ENCODE results near the gene EHD2.
"Not testable (repeated sequence)": the region's sequence is repeated elsewhere in the genome, so short reads cannot be mapped to it uniquely, and the experiment has no call there.

The EHD2 gene

DNA sequence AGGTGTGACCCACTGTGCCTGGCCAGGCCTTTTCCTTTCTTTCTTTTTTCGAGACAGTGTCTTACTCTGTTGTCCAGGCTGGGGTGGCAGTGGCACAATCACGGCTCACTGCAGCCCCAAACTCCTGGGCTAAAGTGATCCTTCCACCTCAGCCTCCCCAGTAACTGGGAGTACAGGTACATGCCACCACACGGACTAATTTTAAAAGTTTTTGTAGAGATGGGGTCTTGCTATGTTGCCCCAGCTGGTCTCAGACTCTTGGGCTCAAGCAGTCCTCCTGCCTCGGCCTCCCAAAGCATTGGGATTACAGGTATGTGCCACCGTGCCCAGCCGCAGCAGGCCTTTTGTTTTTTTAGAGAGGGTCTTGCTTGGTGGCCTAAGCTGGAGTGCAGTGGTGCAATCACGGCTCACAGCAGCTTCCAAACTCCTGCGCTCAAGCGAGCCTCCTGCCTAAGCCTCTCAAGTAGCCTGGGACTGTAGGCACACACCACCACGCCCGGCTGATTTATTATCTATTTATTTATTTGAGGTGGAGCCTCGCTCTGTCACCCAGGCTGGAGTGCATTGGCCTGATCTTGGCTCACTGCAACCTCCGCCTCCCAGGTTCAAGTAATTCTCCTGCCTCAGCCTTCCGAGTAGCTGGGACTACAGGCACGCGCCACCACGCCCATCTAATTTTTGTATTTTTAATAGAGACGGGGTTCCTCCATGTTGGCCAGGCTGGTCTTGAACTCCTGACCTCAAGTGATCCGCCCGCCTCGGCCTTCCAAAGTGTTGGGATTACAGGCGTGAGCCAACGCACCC, 64.2 kb downstream of the EHD2 start:
- not testable (repeated sequence) for FAIRE-seq

DNA sequence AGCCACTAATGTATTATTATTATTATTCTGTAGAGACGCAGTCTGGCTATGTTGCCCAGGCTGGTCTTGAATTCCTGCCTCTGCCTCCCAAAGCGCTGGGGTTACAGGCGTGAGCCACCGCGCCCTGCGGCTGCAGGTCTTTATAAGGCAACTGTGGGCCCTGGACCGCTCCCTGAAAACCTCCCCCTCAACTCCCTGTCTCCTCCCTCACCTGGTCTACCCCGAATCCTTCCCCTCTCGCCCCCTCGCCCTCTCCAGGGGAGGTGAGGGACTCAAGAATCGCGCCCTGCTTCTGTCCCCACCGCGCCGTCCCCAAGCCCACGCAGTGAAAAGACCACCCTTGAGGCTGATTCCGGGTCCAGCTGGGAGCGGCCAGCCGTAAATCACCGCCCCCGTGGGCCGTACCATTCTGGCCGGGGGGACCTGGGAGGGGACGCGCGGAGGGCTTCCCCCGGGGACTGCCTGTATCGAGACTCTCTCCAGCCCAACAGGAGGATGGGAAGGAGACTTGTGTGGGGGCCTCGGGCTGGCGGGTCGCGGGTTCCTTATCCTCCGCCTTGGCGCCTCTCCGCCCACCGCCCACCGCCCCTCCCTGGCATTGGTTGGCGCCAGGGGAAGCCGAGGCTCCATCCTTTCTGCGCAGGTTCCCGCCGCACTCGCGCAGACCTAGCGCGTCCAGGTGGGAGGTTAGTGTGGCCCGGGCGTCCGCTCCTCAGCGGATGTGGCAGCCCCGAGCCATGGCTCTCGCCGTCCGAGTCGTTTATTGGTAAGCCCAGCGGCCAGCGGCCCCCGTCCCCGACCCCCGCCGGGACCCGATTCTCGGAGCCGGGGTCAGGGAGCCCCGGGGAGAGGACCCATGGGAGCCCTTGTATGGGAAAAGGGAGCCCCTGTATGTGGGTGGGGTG, 65.1 kb downstream of the EHD2 start, which contains the start of gene SELENOW:
Gene SELENOW (plus strand): TSS at position 655 of the 905 bp plus-strand sequence. CDS start 83 bp downstream, at position 738.
- no peak for FAIRE-seq

DNA sequence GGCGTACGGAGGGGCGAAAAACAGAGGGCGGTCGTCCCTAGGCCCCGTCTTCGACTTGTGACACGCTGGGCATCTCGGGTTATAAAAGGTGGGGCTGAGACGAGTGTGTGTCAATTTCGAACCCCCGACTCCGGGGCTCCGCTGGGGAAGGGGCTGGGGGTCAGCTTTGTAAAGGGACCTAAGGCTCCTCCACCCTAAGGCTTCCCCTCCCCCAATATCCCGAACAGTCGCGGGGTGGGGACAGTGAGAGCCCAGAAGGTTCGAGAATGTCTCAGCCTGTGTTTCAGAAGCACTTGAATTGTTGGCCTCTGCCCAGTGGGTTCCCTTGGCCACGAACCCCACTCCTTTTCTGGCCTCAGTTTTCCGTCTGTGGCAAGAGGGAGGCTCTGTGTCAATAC, 65.7 kb downstream of the EHD2 start:
- no peak for FAIRE-seq

DNA sequence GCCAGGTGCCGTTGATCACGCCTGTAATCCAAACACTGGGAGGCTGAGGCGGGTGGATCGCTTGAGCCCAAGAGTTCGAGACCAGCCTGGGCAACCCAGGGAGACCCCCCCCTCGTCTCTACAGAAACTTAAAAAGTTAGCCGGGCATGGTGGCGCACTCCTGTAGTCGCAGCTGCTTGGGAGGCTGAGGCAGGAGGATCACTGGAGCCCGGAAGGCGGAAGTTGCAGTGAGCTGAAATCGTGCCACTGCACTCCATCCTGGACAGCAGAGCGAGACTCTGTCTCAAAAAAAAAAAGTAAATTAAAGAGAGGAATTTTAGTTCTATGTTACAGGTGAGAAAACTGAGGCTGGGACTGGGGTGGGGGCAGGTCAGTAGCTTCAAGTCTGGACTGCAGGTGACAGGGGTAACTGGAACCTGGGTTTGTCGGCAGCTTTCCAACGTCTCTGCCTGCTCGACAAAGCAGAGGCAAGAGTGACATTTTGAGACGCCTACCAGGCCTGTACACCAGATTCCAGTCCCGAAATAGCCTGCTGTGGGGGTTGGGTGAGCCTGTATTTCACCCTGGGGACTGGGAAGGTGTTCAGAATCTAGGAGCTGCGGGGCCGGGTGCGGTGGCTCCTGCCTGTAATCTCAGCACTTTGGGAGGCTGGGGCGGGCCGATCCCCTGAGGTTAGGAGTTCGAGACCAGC, 66.4 kb downstream of the EHD2 start:
- no peak for FAIRE-seq

DNA sequence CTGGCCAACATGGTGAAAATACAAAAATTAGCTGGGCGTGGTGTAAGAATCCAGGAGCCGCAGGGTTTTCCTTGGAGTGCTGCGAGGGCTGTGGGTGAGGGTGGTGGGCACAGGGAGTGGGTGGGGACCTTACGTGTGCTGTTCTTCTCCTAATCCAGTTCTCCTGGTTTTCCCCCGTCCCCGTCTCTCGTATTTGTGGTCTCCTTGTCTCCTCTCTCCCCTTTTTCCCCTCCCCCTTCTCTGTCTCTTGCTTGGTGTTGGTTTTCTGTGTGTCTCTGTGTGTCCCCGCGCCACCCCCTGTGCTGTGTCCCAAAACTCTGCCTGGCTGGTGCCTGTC, 67.0 kb downstream of the EHD2 start:
- FAIRE-seq = no peak

DNA sequence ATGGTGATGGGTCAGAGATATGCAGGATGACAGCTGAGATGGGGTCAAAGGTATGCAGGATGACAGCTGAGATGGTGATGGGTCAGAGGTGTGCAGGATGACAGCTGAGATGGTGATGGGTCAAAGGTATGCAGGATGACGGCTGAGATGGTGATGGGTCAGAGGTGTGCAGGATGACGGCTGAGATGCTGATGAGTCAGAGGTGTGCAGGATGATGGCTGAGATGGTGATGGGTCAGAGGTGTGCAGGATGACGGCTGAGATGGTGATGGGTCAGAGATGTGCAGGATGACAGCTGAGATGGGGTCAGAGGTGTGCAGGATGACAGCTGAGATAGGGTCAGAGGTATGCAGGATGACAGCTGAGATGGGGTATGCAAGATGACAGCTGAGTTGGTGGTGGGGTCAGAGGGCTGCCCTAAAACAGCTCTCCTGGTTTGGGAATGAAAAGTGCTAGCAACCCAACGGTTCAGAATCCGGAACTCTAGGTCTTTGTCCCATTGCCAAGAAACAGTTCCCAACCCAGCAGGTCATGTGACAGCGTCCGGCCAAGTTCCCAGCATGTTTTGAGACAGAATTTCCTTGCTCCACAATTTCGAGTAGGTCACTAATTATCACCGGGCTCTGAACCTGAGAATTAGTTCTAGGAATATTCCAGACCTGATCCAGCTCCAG, 68.5 kb downstream of the EHD2 start:
- no peak for FAIRE-seq

DNA sequence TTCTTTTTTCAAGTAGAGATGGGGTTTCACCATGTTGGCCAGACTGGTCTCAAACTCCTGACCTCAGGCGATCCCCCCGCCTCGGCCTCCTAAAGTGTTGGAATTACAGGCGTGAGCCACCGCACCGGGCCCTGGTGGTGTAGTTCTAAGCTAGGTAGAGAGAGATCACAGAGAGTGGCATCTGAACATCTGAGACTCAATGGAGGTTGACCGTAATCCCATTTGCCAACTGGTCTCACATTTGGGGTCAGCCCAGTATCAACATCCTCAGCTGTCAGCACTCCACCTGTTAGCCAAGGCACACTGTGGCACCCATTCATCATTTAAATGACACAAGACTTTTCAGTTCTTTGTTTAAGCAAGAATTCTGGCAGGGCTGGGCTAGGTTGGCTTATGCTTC, 73.3 kb downstream of the EHD2 start:
- no peak for FAIRE-seq

DNA sequence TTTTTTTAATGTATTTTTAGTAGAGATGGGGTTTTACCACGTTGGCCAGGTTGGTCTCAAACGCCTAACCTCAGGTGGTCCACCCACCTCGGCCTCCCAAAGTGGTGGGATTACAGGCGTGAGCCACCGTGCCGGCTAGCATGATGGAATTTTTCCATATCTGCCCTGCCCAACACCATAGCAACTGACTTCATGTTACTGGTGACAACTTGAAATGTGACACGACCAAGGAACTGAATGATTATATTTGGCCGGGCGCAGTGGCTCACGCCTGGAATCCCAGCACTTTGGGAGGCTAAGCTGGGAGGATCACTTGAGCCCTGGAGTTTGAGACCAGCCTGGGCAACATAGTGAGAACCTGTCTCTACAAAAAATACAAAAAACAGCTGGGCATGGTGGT, 74.1 kb downstream of the EHD2 start:
- not testable (repeated sequence) for FAIRE-seq

DNA sequence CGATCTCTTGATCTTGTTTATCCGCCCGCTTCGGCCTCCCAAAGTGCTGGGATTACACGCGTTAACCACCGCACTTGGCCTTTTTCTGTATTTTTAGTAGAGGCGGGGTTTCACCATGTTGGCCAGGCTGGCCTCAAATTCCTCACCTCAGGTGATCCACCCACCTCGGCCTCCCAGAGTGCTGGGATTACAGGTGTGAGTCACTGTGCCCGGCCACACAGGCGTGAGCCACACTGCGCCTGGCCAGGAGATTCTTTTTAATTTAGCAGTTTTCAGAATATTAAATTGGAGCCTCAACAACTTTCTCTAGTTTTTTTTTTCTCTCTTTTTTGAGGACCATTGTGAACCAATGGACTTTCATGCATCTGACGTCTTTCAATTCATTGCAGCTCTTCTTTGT, 76.6 kb downstream of the EHD2 start:
- not testable (repeated sequence) for FAIRE-seq

DNA sequence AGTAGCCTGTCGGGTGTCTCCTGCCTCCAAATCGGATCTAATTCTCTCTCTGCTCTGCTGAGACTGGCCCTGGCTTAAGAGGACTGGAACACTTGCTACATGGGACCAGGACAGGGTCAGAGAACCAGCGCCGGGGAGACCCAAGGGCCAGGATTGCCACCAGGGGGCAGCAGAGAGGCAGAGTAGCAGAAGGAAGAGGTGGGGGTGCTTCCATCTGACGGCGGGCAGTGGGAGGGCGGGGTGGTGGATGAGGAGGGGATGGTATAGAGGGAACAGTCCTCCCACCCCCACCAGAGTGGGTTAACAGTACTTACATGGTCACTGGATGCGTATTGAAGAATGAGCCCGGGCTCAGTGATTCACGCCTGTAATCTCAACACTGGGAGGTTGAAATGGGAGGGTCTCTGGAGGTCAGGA, 77.2 kb downstream of the EHD2 start:
- no peak for FAIRE-seq

DNA sequence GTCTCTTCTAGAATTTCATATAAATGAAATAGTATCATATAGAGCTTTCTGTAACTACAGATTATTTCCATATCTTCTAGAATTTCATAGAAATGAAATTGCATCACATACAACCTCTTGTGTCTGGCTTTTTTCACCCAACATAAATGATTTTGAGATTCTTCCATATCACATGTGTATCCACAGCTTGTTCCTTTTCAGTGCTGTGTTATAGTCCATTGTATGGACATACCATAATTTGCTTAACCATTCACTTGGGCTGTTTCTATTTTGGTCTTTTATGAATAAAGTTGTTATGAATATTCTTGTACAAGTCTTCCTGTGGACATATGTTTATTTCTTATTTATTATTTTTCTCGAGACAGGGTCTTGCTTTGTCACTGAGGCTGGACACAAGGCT, 79.4 kb downstream of the EHD2 start:
- FAIRE-seq = no peak
